ENCODE results near the gene TLCD3A. TPM values are rescaled to one million over a fixed set of nuclear protein-coding genes. Genes with fewer than 3 reads are reported as not detected.
"Not testable (repeated sequence)": the region's sequence is repeated elsewhere in the genome, so short reads cannot be mapped to it uniquely, and the experiment has no call there.

TLCD3A gene
- total and polyA plus RNA-seq, 2 donors (not counting 3 experiments of a cell fraction or from before 2014, with no cell fraction given), result 36.6 to 54.1 TPM

DNA sequence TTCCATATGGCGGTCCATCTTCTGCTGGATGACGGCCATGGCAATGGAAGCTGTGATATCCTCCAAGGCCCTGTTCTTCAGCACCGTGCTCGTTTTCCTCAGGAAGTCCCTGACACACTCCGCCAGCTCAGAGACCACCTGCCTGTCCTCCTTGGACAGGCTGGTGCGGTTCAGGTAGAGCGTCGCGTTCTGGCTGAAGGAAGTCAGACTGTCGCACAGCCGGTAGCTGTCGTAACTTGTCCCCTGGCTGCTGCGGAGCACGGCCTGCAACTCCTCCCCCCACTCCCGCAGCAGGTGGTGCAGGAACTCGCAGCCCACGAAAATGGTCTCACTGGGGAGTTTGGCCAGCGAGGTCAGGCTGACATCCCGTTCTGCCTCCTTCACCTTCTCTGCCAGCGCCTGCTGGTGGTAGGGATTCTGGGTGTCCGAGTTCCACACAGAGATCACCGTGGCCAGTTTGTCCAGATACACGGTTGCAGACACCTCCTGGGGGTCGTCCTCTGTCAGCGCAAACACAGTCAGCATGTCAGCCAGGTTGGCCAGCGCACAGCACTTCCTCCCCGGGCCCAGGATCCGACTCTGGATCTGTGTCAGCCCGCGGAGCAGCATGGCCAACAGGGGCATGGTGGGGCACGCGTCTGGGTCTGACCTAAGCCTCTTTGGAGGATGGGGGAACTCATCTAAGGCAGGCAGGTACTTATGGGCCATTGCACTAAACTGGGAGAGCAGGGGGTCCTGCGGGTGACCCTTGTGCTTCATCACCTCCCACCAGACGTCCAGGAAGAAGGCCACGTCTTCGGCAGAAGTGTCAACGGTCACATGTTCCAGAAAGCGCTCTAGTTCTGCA lies 14.6 kb downstream of the TLCD3A start:
- Histone ChIP-seq H3K4me2 (ENCODE audit: insufficient read depth, low read length) (no peak overlapping the region), H3K27me3 (ENCODE audit: control insufficient read depth in 2 of 2, insufficient read depth in 2 of 2, low read length in 2 of 2) (no peaks in the 10 kb centered on the region), H3K27ac (ENCODE audit: insufficient read depth, low read depth, low read length) (no peak overlapping the region), H4K20me1 (replicated peaks; ENCODE audit: control insufficient read depth, extremely low read depth, insufficient read depth, low read length) (no peaks in the 10 kb centered on the region), H2AFZ (ENCODE audit: low read depth, low read length) (no peak overlapping the region), H3K9me1 (replicated peaks; ENCODE audit: control insufficient read depth, extremely low read depth, insufficient read depth, low read length) (no peaks in the 10 kb centered on the region), H3K9me3 (replicated peaks; ENCODE audit: control insufficient read depth, insufficient read depth, low read length) (no peaks in the 10 kb centered on the region), H3K4me3 (replicated peaks in 1 of 3; ENCODE audit: insufficient read depth in 1 of 3, low read depth in 1 of 3, low read length in 3 of 3) (no peak overlapping the region), H3K36me3 (ENCODE audit: control insufficient read depth in 2 of 2, extremely low read depth in 1 of 2, insufficient read depth in 2 of 2, low read length in 2 of 2) (peaks cover 13 to 36% of the 10 kb centered on the region in 2 experiments), H3K9ac (replicated peaks; ENCODE audit: extremely low read depth, insufficient read depth, low read length) (no peak overlapping the region), H3K4me1 (ENCODE audit: control insufficient read depth, extremely low read depth, insufficient read depth, low read length) (peaks cover 7% of the 10 kb centered on the region), H3K79me2 (ENCODE audit: control insufficient read depth, insufficient read depth, low read length) (peaks cover 74% of the 10 kb centered on the region)
- BruUV-seq (replicated peaks), result no TSS peak
- FAIRE-seq (no peak), DNase-seq (ENCODE audit: low read depth, low spot score) (no peak)
- intact Hi-C loops (cut with micrococcal nuclease), result no loop called here
- TF ChIP-seq JUN (IDR thresholded peaks at IDR 0.05; ENCODE audit: borderline replicate concordance, insufficient read depth, insufficient read length, low read depth) (no peak), FOS (IDR thresholded peaks at IDR 0.05; ENCODE audit: borderline replicate concordance, insufficient read depth, low read length) (no peak), MYC (IDR thresholded peaks at IDR 0.05; ENCODE audit: low read depth, low read length) (no peak), POLR2A (IDR thresholded peaks at IDR 0.05; ENCODE audit: low read depth, low read length) (no peak), EZH2 (IDR thresholded peaks at IDR 0.05; ENCODE audit: borderline replicate concordance, low read depth, low read length, severe bottlenecking) (no peak), GATA2 (IDR thresholded peaks at IDR 0.05; ENCODE audit: insufficient read depth, insufficient read length, low read depth, low read length) (no peak), POLR2AphosphoS5 (IDR thresholded peaks at IDR 0.05; ENCODE audit: insufficient read depth, low read depth, low read length) (no peak)
- TF ChIP-seq, protein P1, sequence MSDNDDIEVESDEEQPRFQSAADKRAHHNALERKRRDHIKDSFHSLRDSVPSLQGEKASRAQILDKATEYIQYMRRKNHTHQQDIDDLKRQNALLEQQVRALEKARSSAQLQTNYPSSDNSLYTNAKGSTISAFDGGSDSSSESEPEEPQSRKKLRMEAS (IDR thresholded peaks at IDR 0.05; ENCODE audit: insufficient read depth, insufficient read length), result no peak
- TF ChIP-seq, protein P2, sequence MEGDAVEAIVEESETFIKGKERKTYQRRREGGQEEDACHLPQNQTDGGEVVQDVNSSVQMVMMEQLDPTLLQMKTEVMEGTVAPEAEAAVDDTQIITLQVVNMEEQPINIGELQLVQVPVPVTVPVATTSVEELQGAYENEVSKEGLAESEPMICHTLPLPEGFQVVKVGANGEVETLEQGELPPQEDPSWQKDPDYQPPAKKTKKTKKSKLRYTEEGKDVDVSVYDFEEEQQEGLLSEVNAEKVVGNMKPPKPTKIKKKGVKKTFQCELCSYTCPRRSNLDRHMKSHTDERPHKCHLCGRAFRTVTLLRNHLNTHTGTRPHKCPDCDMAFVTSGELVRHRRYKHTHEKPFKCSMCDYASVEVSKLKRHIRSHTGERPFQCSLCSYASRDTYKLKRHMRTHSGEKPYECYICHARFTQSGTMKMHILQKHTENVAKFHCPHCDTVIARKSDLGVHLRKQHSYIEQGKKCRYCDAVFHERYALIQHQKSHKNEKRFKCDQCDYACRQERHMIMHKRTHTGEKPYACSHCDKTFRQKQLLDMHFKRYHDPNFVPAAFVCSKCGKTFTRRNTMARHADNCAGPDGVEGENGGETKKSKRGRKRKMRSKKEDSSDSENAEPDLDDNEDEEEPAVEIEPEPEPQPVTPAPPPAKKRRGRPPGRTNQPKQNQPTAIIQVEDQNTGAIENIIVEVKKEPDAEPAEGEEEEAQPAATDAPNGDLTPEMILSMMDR (IDR thresholded peaks at IDR 0.05; ENCODE audit: extremely low read depth in 1 of 2, insufficient read depth in 1 of 2, low read depth in 1 of 2, low read length in 2 of 2), result no peak
- ChIA-PET POLR2A (interaction anchor here (0.5 kb wide), 1 partner anchor 93 kb away, joined by 4 read pairs; no protein-coding TSS in a partner anchor), CTCF (no interaction called here)
- dilution Hi-C loops (cut with MboI; ENCODE audit: extremely low pct_ligation_motif_present, low sequenced_read_pairs), result no loop called here

DNA sequence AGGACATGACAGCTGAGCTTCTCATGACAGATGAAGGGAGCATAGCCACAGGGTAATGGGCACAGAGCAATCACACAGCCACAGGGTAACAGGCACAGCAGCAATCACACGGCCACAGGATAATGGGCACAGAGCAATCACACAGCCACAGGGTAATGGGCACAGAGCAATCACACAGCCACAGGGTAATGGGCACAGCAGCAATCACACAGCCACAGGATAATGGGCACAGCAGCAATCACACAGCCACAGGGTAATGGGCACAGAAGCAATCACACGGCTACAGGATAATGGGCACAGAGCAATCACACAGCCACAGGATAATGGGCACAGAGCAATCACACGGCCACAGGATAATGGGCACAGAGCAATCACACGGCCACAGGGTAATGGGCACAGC lies 16.2 kb downstream of the TLCD3A start:
- dilution Hi-C loops (cut with MboI; ENCODE audit: extremely low pct_ligation_motif_present, low sequenced_read_pairs), result not testable (repeated sequence)

More for the DNA sequence above, 16.2 kb downstream of the TLCD3A start:
- FAIRE-seq; DNase-seq (ENCODE audit: low read depth, low spot score); H4K20me1 ChIP-seq (replicated peaks; ENCODE audit: control insufficient read depth, extremely low read depth, insufficient read depth, low read length); H3K4me2 ChIP-seq (ENCODE audit: insufficient read depth, low read length); H3K27me3 ChIP-seq (ENCODE audit: control insufficient read depth in 2 of 2, insufficient read depth in 2 of 2, low read length in 2 of 2); BruUV-seq (replicated peaks); POLR2A ChIA-PET; H2AFZ ChIP-seq (ENCODE audit: low read depth, low read length); CTCF ChIA-PET; H3K9me1 ChIP-seq (replicated peaks; ENCODE audit: control insufficient read depth, extremely low read depth, insufficient read depth, low read length); intact Hi-C loops (cut with micrococcal nuclease); H3K4me1 ChIP-seq (ENCODE audit: control insufficient read depth, extremely low read depth, insufficient read depth, low read length); H3K9ac ChIP-seq (replicated peaks; ENCODE audit: extremely low read depth, insufficient read depth, low read length); H3K4me3 ChIP-seq (replicated peaks in 1 of 3; ENCODE audit: insufficient read depth in 1 of 3, low read depth in 1 of 3, low read length in 3 of 3); H3K27ac ChIP-seq (ENCODE audit: insufficient read depth, low read depth, low read length); H3K9me3 ChIP-seq (replicated peaks; ENCODE audit: control insufficient read depth, insufficient read depth, low read length): not testable (repeated sequence)
- Histone ChIP-seq H3K36me3 (ENCODE audit: control insufficient read depth in 2 of 2, extremely low read depth in 1 of 2, insufficient read depth in 2 of 2, low read length in 2 of 2) (peaks cover 13 to 29% of the 10 kb centered on the region in 2 experiments), H3K79me2 (ENCODE audit: control insufficient read depth, insufficient read depth, low read length) (peaks cover 71% of the 10 kb centered on the region)

Data from endothelial cell of umbilical vein (primary cell).